H1 (cell line): ENCODE measurements around the gene PEX26. TPM values are rescaled to one million over a fixed set of nuclear protein-coding genes. Genes with fewer than 3 reads are reported as not detected.

Experiments used
- ATF2 ChIP-seq: IDR thresholded peaks from 2 replicates; pipeline ENCODE4 v1.6.1; 2012; ENCODE audit warnings: low read length, inconsistent platforms
- ATF3 ChIP-seq: IDR thresholded peaks from 2 replicates; pipeline ENCODE4 v1.6.1; 2011; ENCODE audit warnings: low read depth, mild to moderate bottlenecking, low read length; ENCODE audit not compliant: insufficient read depth
- EGR1 ChIP-seq: IDR thresholded peaks from 2 replicates; pipeline ENCODE4 v1.6.1; 2011; ENCODE audit warnings: low read depth, low read length, borderline replicate concordance
- GABPA ChIP-seq: IDR thresholded peaks from 2 replicates; pipeline ENCODE4 v1.6.1; 2011; ENCODE audit warnings: mild to moderate bottlenecking, low read length, moderate library complexity, borderline replicate concordance; ENCODE audit not compliant: insufficient read depth
- NANOG ChIP-seq: IDR thresholded peaks from 2 replicates; pipeline ENCODE4 v1.6.1; 2011; ENCODE audit warnings: low read length, low read depth, mild to moderate bottlenecking, inconsistent platforms; ENCODE audit not compliant: insufficient read depth, poor library complexity, severe bottlenecking
- POU5F1 ChIP-seq: IDR thresholded peaks from 2 replicates; pipeline ENCODE4 v1.6.1; 2011; ENCODE audit warnings: low read depth, mild to moderate bottlenecking, low read length, moderate library complexity
- SP1 ChIP-seq: IDR thresholded peaks from 2 replicates; pipeline ENCODE4 v1.6.1; 2011; ENCODE audit warnings: low read depth, low read length
- ZNF274 ChIP-seq: IDR thresholded peaks from 2 replicates; pipeline ENCODE4 v1.7.0; 2012; ENCODE audit warnings: low read length, borderline replicate concordance; ENCODE audit errors: extremely low read depth
- polyA plus RNA-seq, 7 experiments: library from polyadenylated mRNA; depleted of rRNA in 3 of 7; stranded (reverse) in 5 of 7; unstranded in 2 of 7; fragments of >200 nt in 5 of 7; fragments of 200-250 nt in 2 of 7; gene quantifications; 1 replicate in 5 of 7; 2 replicates in 1 of 7; 4 replicates in 1 of 7; pipeline versions ENCODE4 v1.2.1 to v1.2.3, GENCODE V29; 2011 to 2013; ENCODE audit warnings: missing spikeins in 2 of 7, mixed read lengths in 2 of 7
- small RNA-seq: library from polyadenylated mRNA; stranded (forward); fragments of <200 nt; extraction: miRNeasy Mini kit (QIAGEN cat#:217004); gene quantifications from one replicate; pipeline ENCODE3, GENCODE V24; 2013; ENCODE audit not compliant: insufficient read depth
- total RNA-seq: library from RNA; stranded (reverse); fragmentation: NEBNext Ultra II Directional; extraction: Animal tissue kit (Norgen Biotek cat#: 25700); gene quantifications from 2 replicates; pipeline ENCODE4 v1.2.1, GENCODE V29; 2021

The PEX26 gene
- total and polyA plus RNA-seq, 2 of the 8 experiments (the other 6 are each of a cell fraction or from before 2014, with no cell fraction given), result 33.1 to 49.0 TPM

GRCh38 chr22:18154821-18155390, 77.1 kb downstream of the PEX26 start (continued):
- TF ChIP-seq ATF2, result no peak
- no peak for TF ChIP-seq POU5F1
- no peak for TF ChIP-seq GABPA
- no peak for TF ChIP-seq ZNF274
- TF ChIP-seq NANOG, result no peak
- TF ChIP-seq SP1, result no peak
- TF ChIP-seq EGR1, result no peak
- no peak for TF ChIP-seq ATF3

Small RNAs within 50 kb of the gene (small RNA-seq; reads per million reads assigned to genes)
- gene AC016027.5, result not detected

Other genes starting within 250 kb of the PEX26 start
- gene MICAL3, start 53.4 kb upstream of the PEX26 start, total RNA-seq, result 39.2 and 41.8 TPM in 2 replicates
- 8.3 and 10.8 TPM in 2 replicates for gene MICAL3, start 53.4 kb upstream of the PEX26 start, polyA plus RNA-seq (2011; rRNA removed)
- gene TUBA8, start 32.8 kb downstream of the PEX26 start, total RNA-seq, result 0.23 and 1.0 TPM in 2 replicates
- gene TUBA8, start 32.8 kb downstream of the PEX26 start, polyA plus RNA-seq (2011; rRNA removed), result 3.5 and 4.0 TPM in 2 replicates
- gene USP18, start 72.2 kb downstream of the PEX26 start, total RNA-seq, result 3.6 and 3.8 TPM in 2 replicates
- 1.9 and 2.3 TPM in 2 replicates for gene USP18, start 72.2 kb downstream of the PEX26 start, polyA plus RNA-seq (2011; rRNA removed)